Measurements from ENCODE around the gene PRKCG.
A peak's percentile ranks its signal among the peaks of the same experiment; 100 is the strongest.

The PRKCG gene

GRCh38 chr19:53875602-53876325, 6.2 kb upstream of the PRKCG start:
- peaks cover 24% of the 10 kb centered on the region for H3K4me1 ChIP-seq (ENCODE audit: control insufficient read depth, insufficient read depth, low read length)

GRCh38 chr19:53876651-53877224, 5.3 kb upstream of the PRKCG start:
- Histone ChIP-seq H3K36me3 (ENCODE audit: control insufficient read depth, insufficient read depth, low read length) (peaks cover 14% of the 10 kb centered on the region), H3K27ac (ENCODE audit: low read depth, low read length) (no peak overlapping the region), H3K27me3 (ENCODE audit: control insufficient read depth, insufficient read depth, low read length) (peaks cover 5% of the 10 kb centered on the region), H3K4me3 (ENCODE audit: low read length) (no peak overlapping the region), H3K4me1 (ENCODE audit: control insufficient read depth, insufficient read depth, low read length) (peaks cover 18% of the 10 kb centered on the region), H3K9ac (ENCODE audit: low read length) (no peak overlapping the region)

More at GRCh38 chr19:53875602-53876325, 6.2 kb upstream of the PRKCG start:
- H3K27ac ChIP-seq (ENCODE audit: low read depth, low read length) = no peak overlapping the region
- peaks cover 14% of the 10 kb centered on the region for H3K36me3 ChIP-seq (ENCODE audit: control insufficient read depth, insufficient read depth, low read length)
- H3K27me3 ChIP-seq (ENCODE audit: control insufficient read depth, insufficient read depth, low read length) = peaks cover 5% of the 10 kb centered on the region
- H3K9ac ChIP-seq (ENCODE audit: low read length) = no peak overlapping the region
- no peak overlapping the region for H3K4me3 ChIP-seq (ENCODE audit: low read length)

- no peak overlapping the region for H3K4me3 ChIP-seq (ENCODE audit: low read length)
These were observed 4.6 kb upstream of the PRKCG start for GRCh38 chr19:53877361-53877766.

GRCh38 chr19:53878776-53879139, 3.2 kb upstream of the PRKCG start:
- H3K27me3 ChIP-seq (ENCODE audit: control insufficient read depth, insufficient read depth, low read length) = peaks cover 17% of the 10 kb centered on the region
- H3K36me3 ChIP-seq (ENCODE audit: control insufficient read depth, insufficient read depth, low read length) = peaks cover 8% of the 10 kb centered on the region
- H3K9ac ChIP-seq (ENCODE audit: low read length) = no peak overlapping the region
- no peak overlapping the region for H3K27ac ChIP-seq (ENCODE audit: low read depth, low read length)
- peaks cover 13% of the 10 kb centered on the region for H3K4me1 ChIP-seq (ENCODE audit: control insufficient read depth, insufficient read depth, low read length)
- peak overlapping the region; percentile 68 for H3K4me3 ChIP-seq (ENCODE audit: low read length)

More at GRCh38 chr19:53877361-53877766, 4.6 kb upstream of the PRKCG start:
- Histone ChIP-seq H3K27me3 (ENCODE audit: control insufficient read depth, insufficient read depth, low read length) (peaks cover 8% of the 10 kb centered on the region), H3K4me1 (ENCODE audit: control insufficient read depth, insufficient read depth, low read length) (peaks cover 18% of the 10 kb centered on the region), H3K9ac (ENCODE audit: low read length) (no peak overlapping the region), H3K27ac (ENCODE audit: low read depth, low read length) (no peak overlapping the region), H3K36me3 (ENCODE audit: control insufficient read depth, insufficient read depth, low read length) (peaks cover 14% of the 10 kb centered on the region)

GRCh38 chr19:53879140-53880081, 2.6 kb upstream of the PRKCG start:
- Histone ChIP-seq H3K27ac (ENCODE audit: low read depth, low read length) (no peak overlapping the region), H3K4me3 (ENCODE audit: low read length) (peak overlapping the region; percentile 68), H3K36me3 (ENCODE audit: control insufficient read depth, insufficient read depth, low read length) (peaks cover 1% of the 10 kb centered on the region), H3K27me3 (ENCODE audit: control insufficient read depth, insufficient read depth, low read length) (peaks cover 24% of the 10 kb centered on the region), H3K9ac (ENCODE audit: low read length) (no peak overlapping the region), H3K4me1 (ENCODE audit: control insufficient read depth, insufficient read depth, low read length) (peaks cover 6% of the 10 kb centered on the region)

- H3K27ac ChIP-seq (ENCODE audit: low read depth, low read length) = no peak overlapping the region
- H3K4me3 ChIP-seq (ENCODE audit: low read length) = no peak overlapping the region
- peaks cover under 1% of the 10 kb centered on the region for H3K4me1 ChIP-seq (ENCODE audit: control insufficient read depth, insufficient read depth, low read length)
- no peak overlapping the region for H3K9ac ChIP-seq (ENCODE audit: low read length)
- H3K36me3 ChIP-seq (ENCODE audit: control insufficient read depth, insufficient read depth, low read length) = no peaks in the 10 kb centered on the region
- peaks cover 28% of the 10 kb centered on the region for H3K27me3 ChIP-seq (ENCODE audit: control insufficient read depth, insufficient read depth, low read length)
These were observed 1.1 kb upstream of the PRKCG start for GRCh38 chr19:53880711-53881481.

- Histone ChIP-seq H3K4me3 (ENCODE audit: low read length) (no peak overlapping the region), H3K27ac (ENCODE audit: low read depth, low read length) (no peak overlapping the region), H3K9ac (ENCODE audit: low read length) (no peak overlapping the region), H3K36me3 (ENCODE audit: control insufficient read depth, insufficient read depth, low read length) (no peaks in the 10 kb centered on the region), H3K4me1 (ENCODE audit: control insufficient read depth, insufficient read depth, low read length) (no peaks in the 10 kb centered on the region), H3K27me3 (ENCODE audit: control insufficient read depth, insufficient read depth, low read length) (peaks cover 28% of the 10 kb centered on the region)
These were observed 524 bp downstream of the PRKCG start for GRCh38 chr19:53882391-53883050.

- Histone ChIP-seq H3K27ac (ENCODE audit: low read depth, low read length) (no peak overlapping the region), H3K36me3 (ENCODE audit: control insufficient read depth, insufficient read depth, low read length) (no peaks in the 10 kb centered on the region), H3K9ac (ENCODE audit: low read length) (no peak overlapping the region), H3K27me3 (ENCODE audit: control insufficient read depth, insufficient read depth, low read length) (peaks cover 28% of the 10 kb centered on the region), H3K4me1 (ENCODE audit: control insufficient read depth, insufficient read depth, low read length) (no peaks in the 10 kb centered on the region), H3K4me3 (ENCODE audit: low read length) (no peak overlapping the region)
These were observed 1.2 kb downstream of the PRKCG start for GRCh38 chr19:53883231-53883661.

GRCh38 chr19:53883741-53884140, 1.7 kb downstream of the PRKCG start:
- Histone ChIP-seq H3K27me3 (ENCODE audit: control insufficient read depth, insufficient read depth, low read length) (peaks cover 28% of the 10 kb centered on the region), H3K36me3 (ENCODE audit: control insufficient read depth, insufficient read depth, low read length) (no peaks in the 10 kb centered on the region), H3K4me1 (ENCODE audit: control insufficient read depth, insufficient read depth, low read length) (no peaks in the 10 kb centered on the region), H3K4me3 (ENCODE audit: low read length) (no peak overlapping the region), H3K27ac (ENCODE audit: low read depth, low read length) (no peak overlapping the region), H3K9ac (ENCODE audit: low read length) (no peak overlapping the region)

- peaks cover 28% of the 10 kb centered on the region for H3K27me3 ChIP-seq (ENCODE audit: control insufficient read depth, insufficient read depth, low read length)
- H3K36me3 ChIP-seq (ENCODE audit: control insufficient read depth, insufficient read depth, low read length) = no peaks in the 10 kb centered on the region
- H3K9ac ChIP-seq (ENCODE audit: low read length) = no peak overlapping the region
These were observed 2.3 kb downstream of the PRKCG start for GRCh38 chr19:53884256-53884655.

GRCh38 chr19:53885036-53885435, 3.0 kb downstream of the PRKCG start:
- H3K4me1 ChIP-seq (ENCODE audit: control insufficient read depth, insufficient read depth, low read length) = no peaks in the 10 kb centered on the region
- no peaks in the 10 kb centered on the region for H3K36me3 ChIP-seq (ENCODE audit: control insufficient read depth, insufficient read depth, low read length)
- H3K27ac ChIP-seq (ENCODE audit: low read depth, low read length) = no peak overlapping the region
- peaks cover 23% of the 10 kb centered on the region for H3K27me3 ChIP-seq (ENCODE audit: control insufficient read depth, insufficient read depth, low read length)
- H3K4me3 ChIP-seq (ENCODE audit: low read length) = no peak overlapping the region
- no peak overlapping the region for H3K9ac ChIP-seq (ENCODE audit: low read length)

More at GRCh38 chr19:53884256-53884655, 2.3 kb downstream of the PRKCG start:
- no peak overlapping the region for H3K27ac ChIP-seq (ENCODE audit: low read depth, low read length)
- no peak overlapping the region for H3K4me3 ChIP-seq (ENCODE audit: low read length)
- no peaks in the 10 kb centered on the region for H3K4me1 ChIP-seq (ENCODE audit: control insufficient read depth, insufficient read depth, low read length)
